ENCODE measurements around the gene CCDC192. TPM values are rescaled to one million over a fixed set of nuclear protein-coding genes. Genes with fewer than 3 reads are reported as not detected.

Gene CCDC192
- polyA plus RNA-seq, 6 donors from 2014 or later: not detected

- H3K4me1 Mint-ChIP-seq: no peaks in the 10 kb centered on the region
- H3K9me3 Mint-ChIP-seq: no peaks in the 10 kb centered on the region
- no peaks in the 10 kb centered on the region for H3K36me3 Mint-ChIP-seq
- no peak for DNase-seq
- peak overlapping the region in 2 of 6 donors; percentile 0 to 28 for H3K27ac Mint-ChIP-seq
- H3K4me3 Mint-ChIP-seq: no peak overlapping the region
- no peak for ATAC-seq (ENCODE audit: low read depth in 2 of 2)
- no peaks in the 10 kb centered on the region for H3K27me3 Mint-ChIP-seq
These were observed 181.2 kb downstream of the CCDC192 start for GRCh38 chr5:127884416-127884815.

GRCh38 chr5:127885176-127885575 is 182.0 kb downstream of the CCDC192 start:
- Mint-ChIP-seq H3K27ac (no peak overlapping the region), H3K4me1 (no peaks in the 10 kb centered on the region), H3K9me3 (no peaks in the 10 kb centered on the region), H3K27me3 (no peaks in the 10 kb centered on the region), H3K36me3 (no peaks in the 10 kb centered on the region), H3K4me3 (no peak overlapping the region)
- DNase-seq (no peak), ATAC-seq (ENCODE audit: low read depth in 2 of 2) (no peak)

- H3K27me3 Mint-ChIP-seq: peaks cover 0 to 3% (median 0%) of the 10 kb centered on the region in 3 donors
- no peak for DNase-seq
- H3K9me3 Mint-ChIP-seq: no peaks in the 10 kb centered on the region
- no peak overlapping the region for H3K27ac Mint-ChIP-seq
- ATAC-seq (ENCODE audit: low read depth in 2 of 2): no peak
- no peaks in the 10 kb centered on the region for H3K4me1 Mint-ChIP-seq
- H3K4me3 Mint-ChIP-seq: no peak overlapping the region
- H3K36me3 Mint-ChIP-seq: no peaks in the 10 kb centered on the region
These were observed 182.9 kb downstream of the CCDC192 start for GRCh38 chr5:127886081-127886480.

GRCh38 chr5:127887282-127887681 is 184.1 kb downstream of the CCDC192 start:
- H3K4me3 Mint-ChIP-seq: no peak overlapping the region
- no peak for ATAC-seq (ENCODE audit: low read depth in 2 of 2)
- no peaks in the 10 kb centered on the region for H3K4me1 Mint-ChIP-seq
- no peaks in the 10 kb centered on the region for H3K9me3 Mint-ChIP-seq
- H3K27me3 Mint-ChIP-seq: peaks cover 0 to 3% (median 0%) of the 10 kb centered on the region in 3 donors
- no peaks in the 10 kb centered on the region for H3K36me3 Mint-ChIP-seq
- H3K27ac Mint-ChIP-seq: no peak overlapping the region
- no peak for DNase-seq

- Mint-ChIP-seq H3K27ac (no peak overlapping the region), H3K4me1 (no peaks in the 10 kb centered on the region), H3K36me3 (no peaks in the 10 kb centered on the region), H3K4me3 (no peak overlapping the region), H3K27me3 (peaks cover 0 to 3% (median 0%) of the 10 kb centered on the region in 3 donors), H3K9me3 (no peaks in the 10 kb centered on the region)
- ATAC-seq (ENCODE audit: low read depth in 2 of 2): no peak
- no peak for DNase-seq
These were observed 188.8 kb downstream of the CCDC192 start for GRCh38 chr5:127891942-127892341.

- Mint-ChIP-seq H3K4me1 (no peaks in the 10 kb centered on the region), H3K36me3 (no peaks in the 10 kb centered on the region), H3K27me3 (peaks cover 0 to 3% (median 0%) of the 10 kb centered on the region in 3 donors), H3K27ac (peak overlapping the region in 1 of 6 donors; percentile 23), H3K9me3 (no peaks in the 10 kb centered on the region), H3K4me3 (no peak overlapping the region)
- ATAC-seq (ENCODE audit: low read depth in 2 of 2) (no peak), DNase-seq (no peak)
These were observed 189.4 kb downstream of the CCDC192 start for GRCh38 chr5:127892467-127893207.

- DNase-seq (no peak), ATAC-seq (ENCODE audit: low read depth in 2 of 2) (no peak)
- no peaks in the 10 kb centered on the region for H3K4me1 Mint-ChIP-seq
- peaks cover 0 to 3% (median 0%) of the 10 kb centered on the region in 3 donors for H3K27me3 Mint-ChIP-seq
- no peaks in the 10 kb centered on the region for H3K36me3 Mint-ChIP-seq
- no peaks in the 10 kb centered on the region for H3K9me3 Mint-ChIP-seq
- no peak overlapping the region for H3K4me3 Mint-ChIP-seq
- no peak overlapping the region for H3K27ac Mint-ChIP-seq
These were observed 190.0 kb downstream of the CCDC192 start for GRCh38 chr5:127893232-127893631.

- ATAC-seq (ENCODE audit: low read depth in 2 of 2): no peak
- no peak overlapping the region for H3K27ac Mint-ChIP-seq
These were observed 191.3 kb downstream of the CCDC192 start for GRCh38 chr5:127894461-127894860.

GRCh38 chr5:127898551-127899213 is 195.5 kb downstream of the CCDC192 start:
- H3K4me1 Mint-ChIP-seq: no peaks in the 10 kb centered on the region
- DNase-seq: no peak
- no peak overlapping the region for H3K4me3 Mint-ChIP-seq
- H3K9me3 Mint-ChIP-seq: no peaks in the 10 kb centered on the region
- H3K27me3 Mint-ChIP-seq: no peaks in the 10 kb centered on the region
- ATAC-seq (ENCODE audit: low read depth in 2 of 2): no peak
- no peaks in the 10 kb centered on the region for H3K36me3 Mint-ChIP-seq
- H3K27ac Mint-ChIP-seq: no peak overlapping the region

More at GRCh38 chr5:127894461-127894860, 191.3 kb downstream of the CCDC192 start:
- H3K4me3 Mint-ChIP-seq: no peak overlapping the region
- H3K9me3 Mint-ChIP-seq: no peaks in the 10 kb centered on the region
- peaks cover 0 to 3% (median 0%) of the 10 kb centered on the region in 3 donors for H3K27me3 Mint-ChIP-seq
- no peaks in the 10 kb centered on the region for H3K36me3 Mint-ChIP-seq
- H3K4me1 Mint-ChIP-seq: no peaks in the 10 kb centered on the region
- DNase-seq: no peak

- no peak for ATAC-seq (ENCODE audit: low read depth in 2 of 2)
- H3K4me3 Mint-ChIP-seq: no peak overlapping the region
- H3K36me3 Mint-ChIP-seq: no peaks in the 10 kb centered on the region
- no peak for DNase-seq
- no peaks in the 10 kb centered on the region for H3K27me3 Mint-ChIP-seq
- no peak overlapping the region for H3K27ac Mint-ChIP-seq
- no peaks in the 10 kb centered on the region for H3K4me1 Mint-ChIP-seq
- no peaks in the 10 kb centered on the region for H3K9me3 Mint-ChIP-seq
These were observed 196.0 kb downstream of the CCDC192 start for GRCh38 chr5:127899214-127899610.

- ATAC-seq (ENCODE audit: low read depth in 2 of 2) (no peak), DNase-seq (no peak)
- Mint-ChIP-seq H3K9me3 (no peaks in the 10 kb centered on the region), H3K4me1 (no peaks in the 10 kb centered on the region), H3K27me3 (no peaks in the 10 kb centered on the region), H3K36me3 (no peaks in the 10 kb centered on the region), H3K27ac (no peak overlapping the region), H3K4me3 (no peak overlapping the region)
These were observed 203.5 kb downstream of the CCDC192 start for GRCh38 chr5:127906562-127907204.

- DNase-seq: no peak
- Mint-ChIP-seq H3K4me3 (no peak overlapping the region), H3K36me3 (no peaks in the 10 kb centered on the region), H3K4me1 (no peaks in the 10 kb centered on the region), H3K27ac (no peak overlapping the region), H3K9me3 (no peaks in the 10 kb centered on the region), H3K27me3 (peaks cover 0 to 4% (median 0%) of the 10 kb centered on the region in 3 donors)
- no peak for ATAC-seq (ENCODE audit: low read depth in 2 of 2)
These were observed 204.7 kb downstream of the CCDC192 start for GRCh38 chr5:127907907-127908306.

GRCh38 chr5:127909066-127909465 is 205.9 kb downstream of the CCDC192 start:
- no peak overlapping the region for H3K4me3 Mint-ChIP-seq
- peaks cover 0 to 4% (median 0%) of the 10 kb centered on the region in 3 donors for H3K27me3 Mint-ChIP-seq
- DNase-seq (no peak), ATAC-seq (ENCODE audit: low read depth in 2 of 2) (peak; percentile 41 to 49)
- no peaks in the 10 kb centered on the region for H3K9me3 Mint-ChIP-seq
- no peaks in the 10 kb centered on the region for H3K36me3 Mint-ChIP-seq
- H3K4me1 Mint-ChIP-seq: no peaks in the 10 kb centered on the region
- peak overlapping the region in 1 of 6 donors; percentile 71 for H3K27ac Mint-ChIP-seq

- Mint-ChIP-seq H3K9me3 (no peaks in the 10 kb centered on the region), H3K27ac (no peak overlapping the region), H3K36me3 (no peaks in the 10 kb centered on the region), H3K4me3 (no peak overlapping the region), H3K27me3 (peaks cover 0 to 4% (median 0%) of the 10 kb centered on the region in 3 donors), H3K4me1 (no peaks in the 10 kb centered on the region)
- no peak for ATAC-seq (ENCODE audit: low read depth in 2 of 2)
- DNase-seq: no peak
These were observed 206.6 kb downstream of the CCDC192 start for GRCh38 chr5:127909821-127910220.

Data from naive B cell (primary cell).